NT2/D1 (cell line): ENCODE data around the gene MED15.

ENCODE experiments used
- YY1 ChIP-seq: IDR thresholded peaks from 2 replicates; pipeline ENCODE4 v1.6.1; 2011; ENCODE audit not compliant: insufficient read length, insufficient read depth
- ZNF274 ChIP-seq: IDR thresholded peaks from 2 replicates; pipeline ENCODE4 v1.6.1; 2011; ENCODE audit warnings: mild to moderate bottlenecking, low read depth, low read length

GRCh38 chr22:20595461-20595860, 88.1 kb downstream of the MED15 start:
- no peak for TF ChIP-seq YY1
- TF ChIP-seq ZNF274 = no peak
